Measurements from ENCODE around the gene CHRM4. TPM values are rescaled to one million over a fixed set of nuclear protein-coding genes. Genes with fewer than 3 reads are reported as not detected.
A peak's percentile ranks its signal among the peaks of the same experiment; 100 is the strongest.

Gene CHRM4
- total RNA-seq, 1 experiment from 2014 or later: not detected

DNA sequence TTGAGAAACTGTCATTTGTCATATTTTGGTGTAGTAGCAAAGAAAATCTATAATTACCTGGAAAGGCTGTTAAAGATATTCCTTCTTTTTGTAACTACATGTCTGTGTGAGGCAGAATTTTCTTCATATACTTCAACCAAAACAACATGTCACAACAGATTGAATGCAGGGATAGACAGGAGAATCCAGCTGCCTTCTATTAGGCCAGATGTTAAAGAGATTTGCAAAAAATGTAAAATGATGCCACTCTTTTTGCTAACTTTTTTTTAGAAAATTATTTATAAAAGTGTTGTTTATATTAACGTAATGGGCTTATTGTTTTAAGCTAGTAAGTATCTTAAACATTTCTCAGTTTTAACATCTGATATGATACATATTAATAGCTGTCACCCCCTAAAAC lies 31.6 kb downstream of the CHRM4 start:
- no peak for DNase-seq (ENCODE audit: unreplicated experiment)
- H3K9me3 Mint-ChIP-seq (ENCODE audit: unreplicated experiment): no peaks in the 10 kb centered on the region
- H3K27ac Mint-ChIP-seq (ENCODE audit: low read depth, unreplicated experiment): no peak overlapping the region
- TF ChIP-seq, protein P1, sequence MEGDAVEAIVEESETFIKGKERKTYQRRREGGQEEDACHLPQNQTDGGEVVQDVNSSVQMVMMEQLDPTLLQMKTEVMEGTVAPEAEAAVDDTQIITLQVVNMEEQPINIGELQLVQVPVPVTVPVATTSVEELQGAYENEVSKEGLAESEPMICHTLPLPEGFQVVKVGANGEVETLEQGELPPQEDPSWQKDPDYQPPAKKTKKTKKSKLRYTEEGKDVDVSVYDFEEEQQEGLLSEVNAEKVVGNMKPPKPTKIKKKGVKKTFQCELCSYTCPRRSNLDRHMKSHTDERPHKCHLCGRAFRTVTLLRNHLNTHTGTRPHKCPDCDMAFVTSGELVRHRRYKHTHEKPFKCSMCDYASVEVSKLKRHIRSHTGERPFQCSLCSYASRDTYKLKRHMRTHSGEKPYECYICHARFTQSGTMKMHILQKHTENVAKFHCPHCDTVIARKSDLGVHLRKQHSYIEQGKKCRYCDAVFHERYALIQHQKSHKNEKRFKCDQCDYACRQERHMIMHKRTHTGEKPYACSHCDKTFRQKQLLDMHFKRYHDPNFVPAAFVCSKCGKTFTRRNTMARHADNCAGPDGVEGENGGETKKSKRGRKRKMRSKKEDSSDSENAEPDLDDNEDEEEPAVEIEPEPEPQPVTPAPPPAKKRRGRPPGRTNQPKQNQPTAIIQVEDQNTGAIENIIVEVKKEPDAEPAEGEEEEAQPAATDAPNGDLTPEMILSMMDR (IDR thresholded peaks at IDR 0.05; ENCODE audit: unreplicated experiment): no peak
- no peak overlapping the region for H3K4me3 Mint-ChIP-seq (ENCODE audit: unreplicated experiment)
- peaks cover 29% of the 10 kb centered on the region for H3K4me1 Mint-ChIP-seq (ENCODE audit: insufficient read depth, unreplicated experiment)
- no peaks in the 10 kb centered on the region for H3K27me3 Mint-ChIP-seq (ENCODE audit: insufficient read depth, unreplicated experiment)
- no peaks in the 10 kb centered on the region for H3K36me3 Mint-ChIP-seq (ENCODE audit: insufficient read depth, unreplicated experiment)
- POLR2A ChIA-PET: interaction anchor here (2.0 kb wide), 1 partner anchor 11 kb away, joined by 6 read pairs; no protein-coding TSS in a partner anchor
- no TSS peak for BruUV-seq (replicated peaks)
- CTCF ChIA-PET: interaction anchor here (0.6 to 3.1 kb wide), 5 partner anchors 8 to 92 kb away, joined by 3 to 23 read pairs (median 4); no protein-coding TSS in a partner anchor
- intact Hi-C loops (cut with micrococcal nuclease): no loop called here

DNA sequence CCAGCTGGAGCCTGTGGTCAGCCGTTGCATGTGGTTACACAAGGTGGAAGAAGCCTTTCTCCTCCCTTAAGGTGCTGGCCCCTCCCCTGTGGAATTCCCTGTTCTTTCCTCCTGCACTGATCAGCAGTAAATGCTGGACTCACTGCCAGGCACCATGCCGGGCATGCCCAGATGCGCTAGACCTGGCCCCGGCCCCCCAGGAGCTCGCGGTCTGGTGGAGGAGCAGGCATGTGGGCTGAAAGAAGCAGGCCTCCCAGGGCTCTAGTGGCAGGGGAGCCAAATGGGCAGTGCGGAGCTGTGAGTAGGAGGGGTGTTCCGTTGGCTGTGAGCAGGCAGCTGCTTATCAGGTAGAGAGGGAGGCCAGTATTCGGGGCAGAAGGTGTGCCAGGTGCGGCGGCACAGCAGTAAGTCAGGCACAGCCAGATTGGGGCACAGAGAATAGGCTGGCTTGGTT lies 34.1 kb downstream of the CHRM4 start:
- peak overlapping the region; percentile 92 for H3K27ac Mint-ChIP-seq (ENCODE audit: low read depth, unreplicated experiment)
- no TSS peak for BruUV-seq (replicated peaks)
- intact Hi-C loops (cut with micrococcal nuclease): no loop called here
- ChIA-PET CTCF (interaction anchor here (0.6 to 2.0 kb wide), 8 partner anchors 9 to 259 kb away, joined by 3 to 8 read pairs (median 4); partner anchors contain the start of gene DGKZ), POLR2A (interaction anchor here (0.9 to 1.5 kb wide), 6 partner anchors 9 to 343 kb away, joined by 3 to 5 read pairs (median 4); partner anchors contain the start of genes ARHGAP1, DGKZ and ZNF408)
- peak overlapping the region; percentile 74 for H3K4me3 Mint-ChIP-seq (ENCODE audit: unreplicated experiment)
- H3K27me3 Mint-ChIP-seq (ENCODE audit: insufficient read depth, unreplicated experiment): no peaks in the 10 kb centered on the region
- peaks cover 22% of the 10 kb centered on the region for H3K4me1 Mint-ChIP-seq (ENCODE audit: insufficient read depth, unreplicated experiment)
- no peaks in the 10 kb centered on the region for H3K9me3 Mint-ChIP-seq (ENCODE audit: unreplicated experiment)
- no peaks in the 10 kb centered on the region for H3K36me3 Mint-ChIP-seq (ENCODE audit: insufficient read depth, unreplicated experiment)
- peak; percentile 79 for DNase-seq (ENCODE audit: unreplicated experiment)
- TF ChIP-seq, protein P1 (IDR thresholded peaks at IDR 0.05; ENCODE audit: unreplicated experiment): no peak

DNA sequence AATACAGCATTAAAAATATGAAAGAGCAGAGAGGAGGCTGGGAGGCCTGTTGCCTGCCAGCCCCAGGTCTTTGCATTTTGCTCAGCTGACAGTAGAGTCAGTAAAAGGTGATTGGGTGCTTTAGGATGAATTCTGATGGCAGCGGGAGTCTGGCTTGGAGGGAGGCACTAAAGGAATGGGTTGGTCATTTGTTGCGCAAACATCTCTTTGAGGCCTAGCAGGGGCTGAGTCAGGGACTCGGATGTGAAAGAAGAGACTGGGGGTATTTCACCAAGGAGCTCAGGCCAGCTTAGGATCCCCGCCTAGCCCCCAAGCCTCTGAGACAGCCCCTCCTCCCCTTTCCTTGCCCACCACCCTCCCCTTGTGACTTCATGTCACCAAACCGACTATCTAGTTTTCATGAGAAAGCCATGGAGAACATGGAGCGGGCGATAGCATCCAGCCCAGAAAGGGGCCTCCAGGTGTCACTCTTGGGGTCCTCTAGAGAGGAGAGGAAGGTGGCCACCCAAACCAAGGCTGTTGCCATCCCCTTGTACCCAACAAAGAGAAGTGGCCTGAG lies 34.6 kb downstream of the CHRM4 start:
- ChIA-PET POLR2A (interaction anchor here (0.9 to 1.5 kb wide), 7 partner anchors 9 to 344 kb away, joined by 3 to 5 read pairs (median 3); partner anchors contain the start of genes ARHGAP1, DGKZ and ZNF408), CTCF (interaction anchor here (0.7 to 2.0 kb wide), 6 partner anchors 10 to 181 kb away, joined by 3 to 8 read pairs (median 4); partner anchors contain the start of gene DGKZ)
- TF ChIP-seq, protein P1 (IDR thresholded peaks at IDR 0.05; ENCODE audit: unreplicated experiment): no peak
- Mint-ChIP-seq H3K27ac (ENCODE audit: low read depth, unreplicated experiment) (peak overlapping the region; percentile 92), H3K9me3 (ENCODE audit: unreplicated experiment) (no peaks in the 10 kb centered on the region), H3K36me3 (ENCODE audit: insufficient read depth, unreplicated experiment) (no peaks in the 10 kb centered on the region), H3K4me3 (ENCODE audit: unreplicated experiment) (peak overlapping the region; percentile 74), H3K27me3 (ENCODE audit: insufficient read depth, unreplicated experiment) (no peaks in the 10 kb centered on the region), H3K4me1 (ENCODE audit: insufficient read depth, unreplicated experiment) (peaks cover 19% of the 10 kb centered on the region)
- BruUV-seq (replicated peaks): no TSS peak
- peak; percentile 91 for DNase-seq (ENCODE audit: unreplicated experiment)
- intact Hi-C loops (cut with micrococcal nuclease): no loop called here

DNA sequence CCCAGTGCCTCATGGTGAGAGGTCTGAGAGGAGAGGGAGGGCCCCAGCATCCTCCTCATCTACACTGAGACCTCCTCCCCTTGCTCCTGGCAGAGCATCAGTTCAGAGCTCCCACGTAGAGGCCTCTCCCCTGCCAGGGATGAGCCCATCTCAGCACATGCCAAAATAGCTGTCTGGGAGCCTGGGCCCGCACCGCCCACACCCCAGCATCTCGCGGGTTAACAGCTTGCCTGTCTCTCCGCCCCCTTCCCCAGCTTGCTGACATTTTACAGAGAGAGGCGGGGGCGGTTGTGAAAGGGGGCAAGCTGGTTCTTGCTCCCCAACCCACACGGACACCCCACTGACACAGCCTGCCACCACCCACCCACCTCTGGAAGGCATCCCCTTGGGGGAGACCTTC lies 37.9 kb downstream of the CHRM4 start:
- peaks cover 3% of the 10 kb centered on the region for H3K36me3 Mint-ChIP-seq (ENCODE audit: insufficient read depth, unreplicated experiment)
- H3K27me3 Mint-ChIP-seq (ENCODE audit: insufficient read depth, unreplicated experiment): no peaks in the 10 kb centered on the region
- no peak overlapping the region for H3K27ac Mint-ChIP-seq (ENCODE audit: low read depth, unreplicated experiment)
- CTCF ChIA-PET: interaction anchor here (0.6 to 2.6 kb wide), 8 partner anchors 9 to 348 kb away, joined by 3 to 8 read pairs (median 4); no protein-coding TSS in a partner anchor
- no peaks in the 10 kb centered on the region for H3K9me3 Mint-ChIP-seq (ENCODE audit: unreplicated experiment)
- POLR2A ChIA-PET: no interaction called here
- H3K4me1 Mint-ChIP-seq (ENCODE audit: insufficient read depth, unreplicated experiment): peaks cover 26% of the 10 kb centered on the region
- TF ChIP-seq, protein P1 (IDR thresholded peaks at IDR 0.05; ENCODE audit: unreplicated experiment): no peak
- DNase-seq (ENCODE audit: unreplicated experiment): no peak
- no TSS peak for BruUV-seq (replicated peaks)
- no peak overlapping the region for H3K4me3 Mint-ChIP-seq (ENCODE audit: unreplicated experiment)
- intact Hi-C loops (cut with micrococcal nuclease): no loop called here
